GM06990 (cell line): ENCODE measurements around the gene POLR2H.

Experiments used
- DNase-seq: peaks from one replicate; pipeline ENCODE4 v3.0.0-alpha.2; 2011; ENCODE audit not compliant: insufficient read length; ENCODE audit errors: extremely low read depth
- H3K27me3 ChIP-seq: replicated peaks from 2 replicates; pipeline ENCODE4 v1.6.0; 2011; ENCODE audit warnings: low read length; ENCODE audit not compliant: control insufficient read depth, insufficient read depth
- H3K36me3 ChIP-seq: 2 replicates; pipeline ENCODE4 v1.5.1; 2011; ENCODE audit warnings: low read length; ENCODE audit not compliant: control insufficient read depth, insufficient read depth
- H3K4me3 ChIP-seq: replicated peaks from 2 replicates; pipeline ENCODE4 v1.5.1; 2011; ENCODE audit warnings: low read depth, mild to moderate bottlenecking, control low read depth, low read length
- CTCF ChIP-seq: IDR thresholded peaks from 2 replicates; pipeline ENCODE4 v1.5.1; 2011; ENCODE audit warnings: low read length, control low read depth, mild to moderate bottlenecking, inconsistent platforms; ENCODE audit not compliant: insufficient read depth, poor library complexity, severe bottlenecking

The POLR2H gene

GRCh38 chr3:184378651-184379357 lies 17.3 kb downstream of the POLR2H start:
- TF ChIP-seq CTCF = no peak
- Histone ChIP-seq H3K27me3 (peaks cover 3% of the 10 kb centered on the region), H3K4me3 (no peak overlapping the region), H3K36me3 (no peaks in the 10 kb centered on the region)
- DNase-seq = no peak

- DNase-seq = no peak
- Histone ChIP-seq H3K4me3 (no peak within 1 kb of the TSS), H3K36me3 (no peaks in the 10 kb centered on the region), H3K27me3 (peaks cover 3% of the 10 kb centered on the region)
- no peak for TF ChIP-seq CTCF
Observed at GRCh38 chr3:184379358-184380184, 18.1 kb downstream of the POLR2H start, which contains the start of gene CHRD. Gene CHRD (plus strand): TSS chr3:184380054. CDS start chr3:184380319, 265 bp downstream.

GRCh38 chr3:184380185-184380626 lies 18.7 kb downstream of the POLR2H start:
- TF ChIP-seq CTCF = no peak
- Histone ChIP-seq H3K36me3 (no peaks in the 10 kb centered on the region), H3K27me3 (peaks cover 3% of the 10 kb centered on the region), H3K4me3 (no peak overlapping the region)
- DNase-seq = no peak

- DNase-seq = no peak
- TF ChIP-seq CTCF = no peak
- Histone ChIP-seq H3K27me3 (peaks cover 3% of the 10 kb centered on the region), H3K36me3 (no peaks in the 10 kb centered on the region), H3K4me3 (no peak overlapping the region)
Observed at GRCh38 chr3:184380627-184381260, 19.2 kb downstream of the POLR2H start.

GRCh38 chr3:184381261-184382224 lies 20.0 kb downstream of the POLR2H start:
- TF ChIP-seq CTCF = no peak
- H3K36me3 ChIP-seq = no peaks in the 10 kb centered on the region
- peaks cover 3% of the 10 kb centered on the region for H3K27me3 ChIP-seq
- H3K4me3 ChIP-seq = no peak overlapping the region
- no peak for DNase-seq
